GM19238 (cell line): ENCODE data around the gene STAT6.
A peak's percentile ranks its signal among the peaks of the same experiment; 100 is the strongest.
"Not testable (repeated sequence)": the region's sequence is repeated elsewhere in the genome, so short reads cannot be mapped to it uniquely, and the experiment has no call there.

Experiments
- DNase-seq: peaks from one replicate; pipeline ENCODE4 v3.0.0; 2011; ENCODE audit warnings: low spot score; ENCODE audit not compliant: insufficient read length

STAT6 gene

GRCh38 chr12:57126561-57126960, 15.4 kb upstream of the STAT6 start:
- DNase-seq: no peak

- no peak for DNase-seq
These were observed 14.9 kb upstream of the STAT6 start for GRCh38 chr12:57126061-57126460.

GRCh38 chr12:57124261-57124877, 13.2 kb upstream of the STAT6 start:
- DNase-seq: peak; percentile 65

- DNase-seq: no peak
These were observed 12.7 kb upstream of the STAT6 start for GRCh38 chr12:57123813-57124212.

GRCh38 chr12:57120718-57121117, 9.6 kb upstream of the STAT6 start:
- not testable (repeated sequence) for DNase-seq

GRCh38 chr12:57119294-57120085, 8.3 kb upstream of the STAT6 start:
- DNase-seq: no peak

GRCh38 chr12:57118711-57119271, 7.6 kb upstream of the STAT6 start:
- DNase-seq: no peak

- no peak for DNase-seq
These were observed 5.6 kb upstream of the STAT6 start for GRCh38 chr12:57116580-57117281.

GRCh38 chr12:57112492-57113294, 1.5 kb upstream of the STAT6 start:
- DNase-seq: no peak

GRCh38 chr12:57110104-57111030, 795 bp downstream of the STAT6 start:
- peak; percentile 70 for DNase-seq

GRCh38 chr12:57109207-57110103, 1.7 kb downstream of the STAT6 start:
- DNase-seq: no peak

GRCh38 chr12:57107456-57108155, 3.6 kb downstream of the STAT6 start:
- no peak for DNase-seq

GRCh38 chr12:57106021-57106708, 5.0 kb downstream of the STAT6 start:
- DNase-seq: no peak

GRCh38 chr12:57105011-57105753, 6.0 kb downstream of the STAT6 start:
- DNase-seq: no peak

- DNase-seq: no peak
These were observed 6.8 kb downstream of the STAT6 start for GRCh38 chr12:57104292-57104910.

- no peak for DNase-seq
These were observed 7.3 kb downstream of the STAT6 start for GRCh38 chr12:57103856-57104255.
